Loucy (cell line): ENCODE results near the gene C11orf65.

ENCODE experiments used
- CTCF ChIP-seq: fragments of 200-600 bp; sonication (generic); conservative IDR thresholded peaks from 2 replicates; pipeline ENCODE4 v1.5.1; 2014; ENCODE audit warnings: mild to moderate bottlenecking, antibody characterized with exemption, low read length
- EZH2phosphoT487 ChIP-seq: fragments of 200-600 bp; IDR thresholded peaks from 2 replicates; pipeline ENCODE4 v1.6.1; 2018; ENCODE audit warnings: antibody characterized with exemption, mild to moderate bottlenecking, moderate library complexity, borderline replicate concordance

GRCh38 chr11:108453207-108453835, 14.0 kb downstream of the C11orf65 start:
- TF ChIP-seq CTCF, result no peak
- no peak for TF ChIP-seq EZH2phosphoT487
